NK-92 (cell line): ENCODE measurements around the gene CMBL.

ENCODE experiments used
- DNase-seq: peaks from one replicate; lab custom pipeline; 2025; ENCODE audit not compliant: unreplicated experiment; lab: John Stamatoyannopoulos, UW

CMBL gene

DNA sequence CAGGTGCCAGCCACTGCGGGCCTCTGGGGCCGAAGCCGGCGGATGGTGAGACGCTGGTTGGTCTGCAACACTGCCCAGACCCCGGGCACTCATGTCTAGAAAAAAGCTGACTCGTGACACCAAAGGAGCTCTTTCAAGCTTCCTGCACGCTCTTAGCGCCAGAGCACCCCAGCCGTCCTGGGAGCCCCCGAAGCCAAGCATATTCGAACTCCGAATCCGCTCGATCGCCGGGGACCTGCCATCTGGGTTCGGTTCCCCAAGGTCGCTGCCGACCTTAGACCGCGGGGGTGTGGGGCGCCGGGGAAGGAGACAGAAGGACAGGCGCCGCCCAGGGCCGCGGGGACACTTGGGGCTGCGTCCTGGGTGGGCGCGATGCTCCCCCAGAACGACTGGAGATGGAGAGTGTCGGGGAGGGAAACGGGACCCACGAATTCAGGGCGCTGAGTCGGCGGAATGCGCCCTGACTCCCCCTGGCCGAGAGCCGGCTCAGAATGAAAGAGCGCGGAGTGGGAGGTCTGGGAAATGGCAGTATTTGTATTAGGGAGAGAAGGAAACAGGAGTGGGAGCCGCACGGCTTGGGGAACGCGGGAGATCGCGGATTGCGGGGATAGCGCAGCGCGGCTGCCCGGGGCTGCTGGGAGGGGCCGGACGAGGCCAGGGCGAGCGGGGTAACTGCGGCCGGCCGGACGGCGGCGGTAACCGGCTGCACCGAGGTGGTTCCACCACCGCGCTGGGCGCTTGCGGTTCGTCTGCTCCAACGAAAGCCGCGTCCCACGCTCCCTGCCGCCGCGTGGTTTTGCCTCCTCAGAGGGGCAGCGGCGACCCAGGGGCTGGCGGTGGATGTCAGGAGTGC is 25.7 kb upstream of the CMBL start:
- DNase-seq = no peak

DNA sequence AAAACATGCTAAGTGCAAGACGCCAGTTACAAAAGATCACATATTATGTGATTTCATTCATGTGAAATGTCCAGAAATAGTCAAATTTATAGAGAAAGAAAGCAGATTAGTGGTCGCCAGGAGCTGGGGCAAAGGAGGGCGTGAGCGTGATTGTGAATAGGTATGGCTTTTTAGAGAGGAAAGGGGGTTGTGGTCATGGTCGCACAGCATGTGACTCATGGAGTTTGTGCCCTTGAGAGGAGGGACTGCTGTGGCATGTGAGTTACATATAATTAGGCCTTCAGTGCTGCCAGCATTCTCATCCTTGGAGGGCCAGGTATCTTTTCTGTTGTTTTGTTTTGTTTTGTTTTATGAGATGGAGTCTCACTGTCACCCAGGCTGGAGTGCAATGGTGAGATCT is 24.6 kb upstream of the CMBL start:
- no peak for DNase-seq

DNA sequence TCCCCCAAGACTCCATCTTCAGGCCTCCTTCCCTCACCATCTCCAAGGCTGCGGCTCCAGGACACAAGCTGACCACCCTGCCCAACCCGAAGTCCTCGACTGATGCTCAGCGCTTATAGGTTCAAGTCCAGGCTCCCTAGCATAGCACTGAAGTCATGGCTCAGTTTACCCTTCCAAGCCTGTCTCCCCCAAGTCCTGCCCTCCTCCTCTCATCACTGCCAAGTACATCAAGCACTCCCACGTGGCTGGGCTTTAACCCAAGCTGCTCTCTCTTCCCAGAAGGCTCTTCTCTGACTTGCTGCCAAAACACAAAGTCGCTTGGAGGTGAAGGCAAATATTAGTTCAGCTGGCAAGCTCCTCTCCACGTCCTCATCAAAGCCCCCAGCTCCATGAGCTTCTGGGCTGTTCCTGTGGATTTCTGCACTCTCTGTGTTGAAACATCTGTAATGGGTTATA is 23.7 kb upstream of the CMBL start:
- DNase-seq = no peak

DNA sequence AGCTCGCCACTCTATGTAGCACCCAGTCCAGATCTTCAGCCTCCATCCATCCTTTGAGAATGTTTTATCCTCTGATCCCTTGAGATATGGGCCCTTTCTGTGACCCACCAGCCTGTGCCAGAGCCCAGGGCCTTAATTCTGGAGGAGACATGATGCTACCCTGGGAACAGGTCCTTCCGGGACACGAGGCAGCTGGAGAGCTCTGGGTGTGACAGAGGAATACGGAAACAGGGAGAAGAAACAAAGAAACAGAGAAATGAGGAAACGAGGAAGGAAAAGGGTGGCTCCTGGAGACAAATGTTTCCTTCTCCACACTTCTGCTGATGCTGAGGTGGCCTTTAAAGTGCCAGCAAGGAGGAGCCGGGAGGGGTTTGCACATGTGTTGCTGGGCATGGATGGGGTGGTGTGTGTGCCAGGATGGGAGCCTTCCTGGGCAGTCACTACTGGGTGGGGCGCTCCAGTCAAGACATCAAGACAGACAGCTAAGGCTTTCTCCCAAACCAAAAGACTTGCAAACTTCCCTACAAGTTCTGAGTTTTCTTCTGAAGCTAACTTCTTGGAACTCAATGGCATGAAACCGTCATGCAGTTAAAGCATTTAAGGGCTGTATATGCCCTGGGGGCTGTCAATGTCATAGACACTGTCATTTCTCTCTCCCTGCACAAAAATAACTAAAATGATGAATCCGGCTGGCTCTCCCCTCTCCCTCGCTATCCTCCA is 23.0 kb upstream of the CMBL start:
- no peak for DNase-seq

DNA sequence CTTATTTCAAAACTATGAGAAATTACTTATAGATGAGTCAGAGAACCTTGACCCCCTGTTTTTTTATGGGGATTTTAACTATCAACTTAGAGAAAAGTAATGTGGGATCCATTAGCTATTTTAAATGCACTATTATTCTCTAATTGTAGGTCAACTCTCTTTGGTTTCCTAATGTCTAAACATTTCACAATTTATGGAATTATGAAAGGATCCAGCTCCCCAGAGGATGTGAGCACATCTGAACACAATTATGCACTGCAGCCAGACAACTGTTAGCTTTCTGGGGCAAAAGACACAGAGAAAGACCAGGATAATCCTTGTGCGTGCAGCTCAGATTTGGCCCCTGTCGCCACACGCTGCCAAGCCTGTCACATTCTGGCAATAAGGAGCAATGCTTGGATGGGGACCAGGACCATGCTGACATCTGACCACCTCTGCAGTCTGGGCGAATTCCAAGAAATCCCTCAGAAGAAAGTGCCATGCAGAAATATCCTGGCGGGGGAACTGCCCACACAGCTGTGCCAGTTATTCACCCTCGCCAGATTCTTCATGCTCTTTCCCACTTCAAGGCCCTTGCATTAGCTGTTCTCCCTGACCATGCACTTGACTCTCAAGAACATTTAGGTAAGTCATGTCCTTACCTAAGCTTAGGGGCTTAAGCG is 22.2 kb upstream of the CMBL start:
- no peak for DNase-seq

DNA sequence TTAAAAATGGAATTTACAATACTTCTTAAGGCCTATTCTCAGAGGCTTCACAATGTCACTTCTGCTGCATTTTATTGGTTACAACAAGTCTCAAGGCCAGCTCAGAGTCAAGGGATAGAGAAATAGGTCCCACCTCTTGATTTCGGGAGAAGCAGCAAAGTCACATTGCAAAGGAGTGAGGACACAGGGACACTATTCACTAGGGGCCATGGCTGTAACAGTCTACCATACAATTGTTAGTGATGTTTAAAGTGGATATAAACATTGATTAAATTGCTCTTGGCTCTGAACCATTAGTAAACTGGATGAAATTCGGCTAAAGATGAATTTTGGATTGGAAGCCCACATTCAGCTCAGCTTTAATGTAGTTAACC is 21.7 kb upstream of the CMBL start:
- DNase-seq = no peak

DNA sequence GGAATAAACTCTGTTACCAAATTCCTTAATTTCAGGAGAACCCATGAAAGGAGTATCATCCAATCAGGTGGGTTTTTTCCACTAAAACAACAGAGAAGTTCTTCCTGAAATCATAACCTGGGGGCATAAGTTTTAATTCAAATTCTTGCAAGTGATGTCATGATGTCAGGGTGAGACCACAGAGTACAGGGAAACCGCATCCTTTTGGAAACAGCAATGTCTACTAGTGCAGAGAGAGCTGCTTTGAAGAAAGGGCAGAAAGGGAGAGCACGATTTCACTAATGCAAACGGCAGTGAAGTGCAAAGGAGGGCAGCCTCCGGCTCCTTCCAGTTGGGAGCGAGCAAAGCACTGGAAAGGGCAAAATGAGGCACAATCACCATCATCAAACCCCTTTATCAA is 20.6 kb upstream of the CMBL start:
- DNase-seq = no peak

DNA sequence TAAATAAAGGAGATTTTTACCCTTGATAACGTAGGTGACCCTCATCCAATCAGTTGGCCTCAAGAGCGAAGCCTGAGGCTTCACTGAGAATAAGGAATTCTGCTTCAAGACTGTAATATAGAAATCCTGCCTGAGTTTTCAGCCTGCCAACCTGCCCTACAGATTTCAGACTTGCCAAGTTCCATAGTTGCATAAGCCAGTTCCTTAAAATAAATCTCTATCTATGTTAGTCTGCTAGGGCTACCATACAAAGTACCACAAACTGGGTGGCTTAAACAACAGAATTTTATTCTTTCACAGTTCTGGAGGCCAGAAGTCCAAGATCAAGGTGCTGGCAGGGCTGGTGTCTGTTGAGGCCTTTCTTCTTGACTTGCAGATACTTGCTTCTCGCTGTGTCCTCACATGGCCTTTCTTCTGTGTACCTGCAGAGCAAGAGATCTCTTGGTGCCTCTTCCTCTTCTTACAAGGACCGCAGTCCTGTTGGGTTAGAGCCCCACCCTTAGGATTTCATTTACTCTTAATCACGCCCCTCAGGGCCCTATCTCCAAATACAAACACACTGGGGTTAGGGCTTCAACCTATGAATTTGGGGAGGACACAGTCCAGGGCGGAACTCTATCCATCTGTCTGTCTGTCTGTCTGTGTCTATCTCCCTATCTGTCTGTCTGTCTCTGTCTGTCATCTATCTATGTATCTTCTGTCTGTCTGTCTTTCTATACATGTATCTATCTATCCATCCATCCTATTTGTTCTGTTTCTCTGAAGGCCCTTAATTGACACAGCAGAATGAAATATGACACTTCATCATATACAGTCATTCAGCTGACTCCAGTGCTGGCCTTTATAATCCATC is 17.0 kb upstream of the CMBL start:
- DNase-seq = no peak

DNA sequence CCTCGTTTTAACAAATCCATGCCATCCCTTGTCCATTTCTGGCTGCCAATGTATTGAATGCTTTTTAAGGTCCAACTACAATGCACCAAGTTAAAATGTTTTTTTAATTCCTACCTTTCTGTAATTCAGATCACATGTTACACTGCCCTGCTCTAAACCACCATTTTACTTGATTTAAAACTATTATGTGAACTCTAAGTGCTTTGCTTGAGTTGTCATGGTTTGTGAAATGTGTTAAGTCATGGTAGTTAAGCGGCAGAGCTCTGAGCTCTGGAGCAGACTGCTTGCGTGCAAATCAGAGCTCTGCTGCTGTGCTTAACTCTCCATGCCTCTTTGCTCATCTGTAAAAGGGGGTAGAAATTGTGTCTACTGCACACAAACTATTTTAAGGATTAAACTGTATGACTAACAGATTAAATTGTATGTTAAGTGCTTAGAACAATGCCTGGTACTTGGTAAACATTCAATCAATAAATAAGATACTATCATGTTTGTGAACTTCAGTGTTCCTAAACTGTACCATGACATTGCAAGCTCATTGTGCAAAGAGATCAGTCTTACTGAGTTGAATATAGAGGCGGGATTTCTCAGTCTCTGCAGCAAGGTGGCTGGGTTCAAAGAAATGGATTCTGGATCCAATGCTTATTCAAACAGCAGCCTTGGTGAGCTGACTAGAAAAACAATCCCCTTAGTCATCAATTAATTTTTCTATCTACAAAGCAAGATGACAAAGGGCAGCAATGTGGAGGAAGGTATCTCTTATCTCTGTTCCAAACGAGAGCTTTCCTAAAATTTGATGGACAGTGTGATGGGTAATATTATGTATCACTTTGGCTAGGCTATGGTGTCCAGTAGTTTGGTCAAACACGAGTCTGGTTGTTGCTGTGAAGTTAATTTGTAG is 16.1 kb upstream of the CMBL start:
- no peak for DNase-seq

DNA sequence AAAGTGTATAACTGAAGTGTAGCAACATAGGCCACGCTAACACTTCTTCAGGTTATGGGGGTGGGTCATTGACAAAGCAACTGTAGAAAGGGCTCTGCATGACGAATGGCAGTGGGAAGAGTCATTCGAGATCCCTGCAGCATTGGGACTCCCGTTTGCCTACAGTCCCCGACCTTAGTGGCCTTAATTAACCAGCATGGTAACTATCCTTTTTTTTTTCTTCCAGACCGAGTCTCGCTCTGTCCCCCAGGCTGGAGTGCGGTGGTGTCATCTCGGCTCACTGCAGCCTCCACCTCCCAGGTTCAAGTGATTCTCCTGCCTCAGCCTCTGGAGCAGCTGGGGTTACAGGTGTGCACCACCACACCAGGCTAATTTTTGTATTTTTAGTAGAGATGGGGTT is 14.2 kb upstream of the CMBL start:
- DNase-seq = no peak

DNA sequence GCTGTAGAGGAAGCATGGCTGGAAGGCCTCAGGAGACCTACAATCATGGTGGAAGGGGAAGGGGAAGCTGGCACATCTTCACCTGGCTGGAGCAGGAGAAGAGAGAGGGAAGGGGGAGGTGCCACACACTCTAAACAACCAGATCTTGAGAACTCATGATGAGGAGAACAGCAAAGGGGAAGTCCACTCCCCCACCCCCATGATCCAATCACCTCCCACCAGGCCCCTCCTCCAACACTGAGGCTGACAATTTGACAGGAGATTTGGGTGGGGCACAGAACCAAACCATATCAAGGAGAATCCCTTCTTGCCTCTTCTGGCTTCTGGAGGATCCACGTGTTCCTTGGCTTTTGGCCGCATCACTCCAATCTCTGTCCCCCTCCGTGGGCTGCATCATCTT is 13.1 kb upstream of the CMBL start:
- no peak for DNase-seq

DNA sequence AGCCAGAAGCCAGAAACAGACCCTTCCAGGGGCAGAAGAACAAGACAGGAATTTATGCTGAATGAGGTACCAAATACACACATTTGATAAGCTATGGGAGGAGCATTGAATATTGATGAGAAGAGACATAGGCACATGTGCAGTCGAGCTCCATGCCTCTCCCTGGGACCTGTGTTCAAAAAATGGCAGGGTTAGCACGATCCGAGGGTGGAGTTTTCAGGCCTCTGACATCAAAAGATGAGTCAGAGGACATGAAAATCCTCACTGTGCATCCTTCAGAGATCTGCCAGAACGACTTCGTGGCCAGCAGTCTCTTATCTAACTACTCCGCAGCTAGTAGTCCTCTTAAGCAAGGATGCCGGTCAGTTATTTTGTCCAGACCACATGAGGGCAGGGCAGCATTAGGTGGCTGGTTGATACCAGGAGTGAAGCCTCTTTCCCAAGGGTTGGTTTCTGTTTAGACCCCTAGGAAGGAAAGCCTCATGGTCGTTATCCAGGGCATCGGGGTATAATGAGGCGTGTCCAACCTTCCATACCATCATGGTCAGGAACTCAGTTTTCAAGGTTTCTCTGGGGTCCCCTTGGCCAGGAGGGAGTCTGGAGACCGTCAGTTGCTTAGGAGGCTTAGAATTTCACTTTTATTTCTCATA is 11.6 kb upstream of the CMBL start:
- DNase-seq = no peak

DNA sequence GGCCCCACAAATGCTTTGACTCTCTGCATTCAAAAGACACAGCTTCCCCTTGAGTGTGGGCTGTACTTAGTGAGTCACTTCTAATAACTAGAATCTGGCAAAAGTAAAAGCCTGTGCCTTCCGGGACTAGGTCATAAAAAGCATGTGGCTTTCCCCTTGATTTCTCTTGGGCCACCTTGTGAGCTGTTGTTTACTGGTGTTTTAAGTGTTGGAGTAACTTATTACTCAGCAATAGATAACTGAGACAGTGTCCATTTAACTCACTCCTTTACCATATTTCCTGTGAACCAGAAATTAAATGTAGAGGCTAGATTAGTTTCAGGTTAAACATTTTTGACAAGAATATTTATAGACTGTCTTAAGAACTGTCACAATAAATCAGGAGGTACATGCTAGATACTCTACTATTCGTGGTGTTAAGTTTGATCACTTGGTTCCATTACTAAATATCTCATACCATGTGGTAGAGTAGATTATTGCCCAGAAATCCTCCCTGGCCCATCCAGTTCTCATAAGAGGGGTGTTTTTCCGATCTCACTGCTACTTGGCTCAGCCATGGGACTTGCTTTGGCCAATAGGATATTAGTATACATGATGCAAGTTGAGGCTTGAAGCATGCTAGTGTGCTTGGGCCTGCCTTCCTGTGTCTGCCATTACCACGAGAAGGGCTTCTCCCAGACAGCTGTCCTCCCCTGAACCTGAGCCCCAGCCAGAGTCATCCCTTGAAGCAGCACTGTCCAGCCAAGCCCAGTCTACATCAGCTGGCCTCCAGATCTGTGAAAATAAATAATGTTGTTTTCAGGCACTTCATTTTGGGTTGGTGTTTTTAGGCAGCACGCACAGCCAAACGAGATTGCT is 10.4 kb upstream of the CMBL start:
- no peak for DNase-seq

DNA sequence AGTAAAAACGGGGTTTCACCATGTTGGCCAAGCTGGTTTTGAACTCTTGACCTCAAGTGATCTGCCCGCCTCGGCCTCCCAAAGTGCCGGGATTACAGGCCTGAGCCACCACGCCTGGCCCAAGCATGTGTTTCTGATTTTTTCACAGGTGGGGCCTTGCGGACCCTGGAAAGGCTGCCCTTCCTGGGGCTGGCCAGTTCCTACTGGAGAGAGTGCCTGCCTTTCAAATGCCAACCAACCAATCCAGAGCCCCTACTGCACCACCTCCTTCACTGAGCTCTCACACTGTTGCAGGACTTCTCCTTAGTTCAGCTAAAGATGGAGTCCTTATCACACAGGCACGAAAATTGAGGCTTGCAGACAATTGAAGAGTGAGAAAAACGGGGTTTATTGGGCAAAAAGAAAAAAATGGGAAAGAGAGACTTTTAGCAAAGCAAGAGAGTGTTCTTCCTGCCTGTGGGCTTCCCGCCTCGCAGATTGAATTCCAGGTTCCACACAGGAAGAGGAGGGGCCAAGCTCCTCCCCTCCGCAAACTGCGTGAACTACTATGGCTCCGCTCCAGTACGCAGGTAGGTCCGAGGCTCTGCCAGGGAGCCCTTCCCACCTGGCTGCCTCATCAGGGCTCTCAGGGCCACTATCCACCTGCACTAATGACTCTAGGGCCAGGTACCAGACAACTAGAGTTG is 8.3 kb upstream of the CMBL start:
- DNase-seq = no peak

DNA sequence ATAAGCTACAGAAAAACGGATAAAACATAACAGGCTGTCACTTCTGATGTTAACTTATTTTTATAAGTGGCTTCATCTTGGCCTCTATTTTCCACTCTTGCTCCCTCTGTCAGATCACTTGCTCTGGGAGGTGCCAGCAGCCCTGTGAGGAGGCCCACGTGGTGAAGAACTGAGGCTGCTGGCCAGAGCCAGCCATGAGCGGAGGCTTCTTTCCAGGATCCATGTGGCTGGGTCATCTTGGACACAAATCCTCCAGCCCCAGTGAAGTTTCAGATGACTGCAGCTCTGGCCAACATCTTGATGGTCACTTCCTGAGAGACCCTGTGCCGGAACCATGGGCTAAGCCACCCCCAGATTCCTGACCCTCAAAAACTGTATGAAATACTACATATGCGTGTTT is 7.5 kb upstream of the CMBL start:
- DNase-seq = no peak

DNA sequence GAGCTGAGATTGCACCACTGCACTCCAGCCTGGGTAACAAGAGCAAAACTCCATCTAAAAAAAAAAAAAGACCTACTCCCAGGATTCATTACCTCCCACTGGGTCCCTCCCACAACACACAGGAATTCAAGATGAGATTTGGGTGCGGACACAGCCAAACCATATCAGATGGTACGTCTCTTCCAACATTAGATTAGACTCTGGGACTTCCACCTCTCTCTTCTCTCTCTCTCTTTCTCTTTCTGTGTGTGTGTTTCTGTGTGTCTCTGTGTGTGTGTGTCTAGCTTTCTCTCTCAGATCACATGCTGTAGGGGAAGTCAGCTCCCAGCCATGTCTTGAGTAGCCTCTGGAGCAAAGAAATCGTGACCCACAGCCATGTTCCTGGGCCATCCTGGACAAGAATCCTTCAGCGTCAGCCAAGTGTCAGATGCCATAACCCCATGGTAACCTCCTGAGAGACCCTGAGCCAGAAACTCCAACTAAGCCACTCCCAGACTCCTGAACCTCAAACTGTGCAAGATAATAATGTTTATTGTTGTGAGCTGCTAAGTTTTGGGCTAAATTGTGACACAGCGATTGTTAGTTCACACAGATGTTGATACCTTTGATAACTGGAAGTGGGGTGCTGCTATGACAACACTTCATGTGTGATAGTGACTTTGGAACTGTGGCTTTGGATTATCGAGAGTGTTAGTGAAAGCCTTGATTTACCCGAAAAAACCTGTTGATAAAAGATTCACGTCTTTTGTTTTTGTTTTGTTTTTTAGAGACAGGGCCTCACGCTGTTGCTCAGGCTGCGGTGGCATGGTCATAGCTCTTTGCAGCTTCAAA is 4.1 kb upstream of the CMBL start:
- no peak for DNase-seq
